ENCODE measurements around the gene SPRR2D. TPM values are rescaled to one million over a fixed set of nuclear protein-coding genes. Genes with fewer than 3 reads are reported as not detected.

SPRR2D gene
- not detected in 2 replicates for total RNA-seq
- polyA plus RNA-seq: not detected in 2 replicates
- polyA plus RNA-seq (2012): not detected in 2 replicates
- polyA minus RNA-seq (ENCODE audit: low replicate concordance): not detected in 2 replicates

DNA sequence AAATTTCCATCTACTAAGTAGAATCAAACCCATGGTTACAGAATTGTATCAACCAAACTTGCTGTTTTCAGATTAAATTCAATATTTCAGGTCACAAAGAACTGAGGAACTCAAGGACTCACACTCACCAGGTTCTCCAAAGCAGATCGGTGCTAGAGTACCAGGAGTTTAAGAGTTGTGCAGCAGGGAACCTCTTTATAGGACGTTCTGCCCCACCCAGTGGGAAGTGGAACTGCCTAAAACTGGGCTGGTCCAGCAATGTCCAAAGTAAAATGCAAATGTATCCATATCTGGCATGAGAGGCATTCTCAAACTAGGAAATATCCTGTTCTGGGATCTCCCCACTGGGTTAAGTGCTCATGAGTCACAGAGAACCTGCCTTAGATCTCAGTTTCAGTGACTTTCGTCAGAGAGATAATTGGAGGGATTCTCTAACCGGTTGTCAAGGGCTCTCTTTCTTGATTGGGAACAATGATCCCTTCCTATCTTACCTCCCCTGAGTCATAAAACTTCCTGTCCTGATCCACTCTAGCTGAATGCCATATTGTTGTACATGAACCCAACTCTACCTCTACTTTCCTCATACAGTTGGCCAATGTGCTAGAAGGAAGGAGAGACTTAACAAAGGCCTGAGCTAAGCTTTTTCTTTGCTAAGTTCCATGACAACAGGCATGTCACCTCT lies at the start of gene SPRR2D:
SPRR2D (minus strand) TSS at position 171 of the 682 bp plus-strand sequence. CDS start 774 bp downstream, outside the sequence.
- no peaks in the 10 kb centered on the region for H3K4me1 ChIP-seq (ENCODE audit: control insufficient read depth, extremely low read depth, insufficient read depth, low read length)
- no peaks in the 10 kb centered on the region for H3K27me3 ChIP-seq (ENCODE audit: control insufficient read depth, insufficient read depth, low read length)
- H4K20me1 ChIP-seq (ENCODE audit: control insufficient read depth, extremely low read depth, insufficient read depth, low read length): no peaks in the 10 kb centered on the region
- no peak for DNase-seq (ENCODE audit: low read depth in 2 of 2)
- no peak within 1 kb of the TSS for H2AFZ ChIP-seq (ENCODE audit: low read length)
- no peak within 1 kb of the TSS for H3K4me3 ChIP-seq (replicated peaks in 1 of 4; ENCODE audit: control extremely low read depth in 1 of 4, insufficient read depth in 1 of 4, low read depth in 3 of 4, low read length in 4 of 4)
- H3K27ac ChIP-seq (ENCODE audit: insufficient read depth, low read length): no peak within 1 kb of the TSS
- H3K79me2 ChIP-seq (ENCODE audit: control insufficient read depth, insufficient read depth, low read length): no peaks in the 10 kb centered on the region
- no peaks in the 10 kb centered on the region for H3K9me3 ChIP-seq (ENCODE audit: control insufficient read depth, insufficient read depth, low read depth, low read length)
- no peak within 1 kb of the TSS for H3K9ac ChIP-seq (ENCODE audit: insufficient read depth, low read length)
- H3K4me2 ChIP-seq (ENCODE audit: extremely low read depth, insufficient read depth, low read length): no peak within 1 kb of the TSS
- H3K36me3 ChIP-seq (ENCODE audit: control insufficient read depth, insufficient read depth, low read length): no peaks in the 10 kb centered on the region
- TF ChIP-seq, protein P1, sequence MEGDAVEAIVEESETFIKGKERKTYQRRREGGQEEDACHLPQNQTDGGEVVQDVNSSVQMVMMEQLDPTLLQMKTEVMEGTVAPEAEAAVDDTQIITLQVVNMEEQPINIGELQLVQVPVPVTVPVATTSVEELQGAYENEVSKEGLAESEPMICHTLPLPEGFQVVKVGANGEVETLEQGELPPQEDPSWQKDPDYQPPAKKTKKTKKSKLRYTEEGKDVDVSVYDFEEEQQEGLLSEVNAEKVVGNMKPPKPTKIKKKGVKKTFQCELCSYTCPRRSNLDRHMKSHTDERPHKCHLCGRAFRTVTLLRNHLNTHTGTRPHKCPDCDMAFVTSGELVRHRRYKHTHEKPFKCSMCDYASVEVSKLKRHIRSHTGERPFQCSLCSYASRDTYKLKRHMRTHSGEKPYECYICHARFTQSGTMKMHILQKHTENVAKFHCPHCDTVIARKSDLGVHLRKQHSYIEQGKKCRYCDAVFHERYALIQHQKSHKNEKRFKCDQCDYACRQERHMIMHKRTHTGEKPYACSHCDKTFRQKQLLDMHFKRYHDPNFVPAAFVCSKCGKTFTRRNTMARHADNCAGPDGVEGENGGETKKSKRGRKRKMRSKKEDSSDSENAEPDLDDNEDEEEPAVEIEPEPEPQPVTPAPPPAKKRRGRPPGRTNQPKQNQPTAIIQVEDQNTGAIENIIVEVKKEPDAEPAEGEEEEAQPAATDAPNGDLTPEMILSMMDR (conservative IDR thresholded peaks at IDR 0.05 in 1 of 2, IDR thresholded peaks at IDR 0.05 in 1 of 2; ENCODE audit: low read depth in 1 of 2, low read length in 2 of 2): no peak
- no peak for TF ChIP-seq EZH2 (IDR thresholded peaks at IDR 0.05; ENCODE audit: low read length, missing control alignments)

DNA sequence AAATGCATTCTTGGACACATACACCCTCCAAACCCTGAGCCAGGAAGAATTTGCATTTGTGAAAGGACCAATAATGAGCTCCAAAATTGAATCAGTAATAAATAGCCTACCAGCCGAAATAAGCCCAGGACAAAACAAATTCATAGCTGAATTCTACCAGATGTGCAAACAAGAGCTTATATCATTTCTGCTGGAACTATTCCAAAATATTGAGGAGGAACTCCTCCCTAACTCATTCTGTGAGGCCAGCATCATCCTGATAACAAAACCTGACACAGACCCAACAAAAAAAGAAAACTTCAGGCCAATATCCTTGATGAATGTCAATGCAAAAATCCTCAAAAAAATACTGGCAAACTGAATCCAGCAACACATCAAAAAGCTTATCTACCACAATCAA lies 46.7 kb upstream of the SPRR2D start:
- H3K27ac ChIP-seq (ENCODE audit: insufficient read depth, low read length): no peak overlapping the region
- no peak for TF ChIP-seq EZH2 (IDR thresholded peaks at IDR 0.05; ENCODE audit: low read length, missing control alignments)
- TF ChIP-seq, protein P1 (conservative IDR thresholded peaks at IDR 0.05 in 1 of 2, IDR thresholded peaks at IDR 0.05 in 1 of 2; ENCODE audit: low read depth in 1 of 2, low read length in 2 of 2): no peak
- no peak overlapping the region for H2AFZ ChIP-seq (ENCODE audit: low read length)
- H3K9ac ChIP-seq (ENCODE audit: insufficient read depth, low read length): no peak overlapping the region
- no peaks in the 10 kb centered on the region for H3K36me3 ChIP-seq (ENCODE audit: control insufficient read depth, insufficient read depth, low read length)
- H3K4me3 ChIP-seq (replicated peaks in 1 of 4; ENCODE audit: control extremely low read depth in 1 of 4, insufficient read depth in 1 of 4, low read depth in 3 of 4, low read length in 4 of 4): no peak overlapping the region
- H4K20me1 ChIP-seq (ENCODE audit: control insufficient read depth, extremely low read depth, insufficient read depth, low read length): no peaks in the 10 kb centered on the region
- H3K9me3 ChIP-seq (ENCODE audit: control insufficient read depth, insufficient read depth, low read depth, low read length): no peaks in the 10 kb centered on the region
- no peak for DNase-seq (ENCODE audit: low read depth in 2 of 2)
- no peaks in the 10 kb centered on the region for H3K27me3 ChIP-seq (ENCODE audit: control insufficient read depth, insufficient read depth, low read length)
- no peak overlapping the region for H3K4me2 ChIP-seq (ENCODE audit: extremely low read depth, insufficient read depth, low read length)
- no peaks in the 10 kb centered on the region for H3K79me2 ChIP-seq (ENCODE audit: control insufficient read depth, insufficient read depth, low read length)
- no peaks in the 10 kb centered on the region for H3K4me1 ChIP-seq (ENCODE audit: control insufficient read depth, extremely low read depth, insufficient read depth, low read length)

GRCh38 chr1:153081736-153082135 lies 40.8 kb upstream of the SPRR2D start:
- no peak for TF ChIP-seq EZH2 (IDR thresholded peaks at IDR 0.05; ENCODE audit: low read length, missing control alignments)
- TF ChIP-seq, protein P1 (conservative IDR thresholded peaks at IDR 0.05 in 1 of 2, IDR thresholded peaks at IDR 0.05 in 1 of 2; ENCODE audit: low read depth in 1 of 2, low read length in 2 of 2): no peak
- Histone ChIP-seq H3K79me2 (ENCODE audit: control insufficient read depth, insufficient read depth, low read length) (no peaks in the 10 kb centered on the region), H3K4me3 (replicated peaks in 1 of 4; ENCODE audit: control extremely low read depth in 1 of 4, insufficient read depth in 1 of 4, low read depth in 3 of 4, low read length in 4 of 4) (no peak overlapping the region), H3K36me3 (ENCODE audit: control insufficient read depth, insufficient read depth, low read length) (no peaks in the 10 kb centered on the region), H3K27ac (ENCODE audit: insufficient read depth, low read length) (no peak overlapping the region), H3K9ac (ENCODE audit: insufficient read depth, low read length) (no peak overlapping the region), H3K27me3 (ENCODE audit: control insufficient read depth, insufficient read depth, low read length) (no peaks in the 10 kb centered on the region), H3K4me1 (ENCODE audit: control insufficient read depth, extremely low read depth, insufficient read depth, low read length) (no peaks in the 10 kb centered on the region), H2AFZ (ENCODE audit: low read length) (no peak overlapping the region), H3K9me3 (ENCODE audit: control insufficient read depth, insufficient read depth, low read depth, low read length) (no peaks in the 10 kb centered on the region), H3K4me2 (ENCODE audit: extremely low read depth, insufficient read depth, low read length) (no peak overlapping the region), H4K20me1 (ENCODE audit: control insufficient read depth, extremely low read depth, insufficient read depth, low read length) (no peaks in the 10 kb centered on the region)
- peak in 1 of 2 donors; percentile 19 for DNase-seq (ENCODE audit: low read depth in 2 of 2)

Measured in fibroblast of lung (primary cell).